T-helper 22 cell (primary cell): ENCODE data around the gene RRP12.
"Not testable (repeated sequence)": the region's sequence is repeated elsewhere in the genome, so short reads cannot be mapped to it uniquely, and the experiment has no call there.

Experiments used
- DNase-seq: peaks from one replicate; pipeline ENCODE4 v3.0.0-alpha.2; 2020; ENCODE audit warnings: low read depth

RRP12 gene

DNA sequence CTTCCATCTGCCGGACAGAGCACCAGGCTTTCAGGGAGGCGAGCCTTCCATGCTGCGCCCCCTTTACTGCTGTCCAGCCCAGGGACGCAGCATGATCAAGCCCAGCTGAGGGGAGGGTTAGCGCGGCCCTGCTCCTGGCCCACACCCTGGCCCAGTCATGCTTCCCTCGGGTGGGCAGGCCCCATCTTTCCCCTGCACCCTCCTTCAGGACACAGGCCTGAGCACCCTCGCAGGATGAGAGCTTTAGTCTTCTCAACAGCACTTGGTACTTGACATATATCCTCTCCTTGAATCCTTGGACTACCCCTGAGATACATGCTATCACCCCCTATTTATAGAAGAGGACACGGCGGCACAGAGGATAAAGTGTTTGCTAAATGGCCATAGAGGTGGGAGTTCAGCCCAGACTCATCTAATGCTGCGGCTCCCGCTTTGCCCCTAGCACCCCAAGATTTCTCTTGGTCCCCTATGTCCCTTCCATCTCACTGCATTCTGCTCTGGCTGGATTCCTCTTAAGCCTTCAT is 34.0 kb downstream of the RRP12 start:
- no peak for DNase-seq

GRCh38 chr10:97366572-97366971 is 34.6 kb downstream of the RRP12 start:
- no peak for DNase-seq

DNA sequence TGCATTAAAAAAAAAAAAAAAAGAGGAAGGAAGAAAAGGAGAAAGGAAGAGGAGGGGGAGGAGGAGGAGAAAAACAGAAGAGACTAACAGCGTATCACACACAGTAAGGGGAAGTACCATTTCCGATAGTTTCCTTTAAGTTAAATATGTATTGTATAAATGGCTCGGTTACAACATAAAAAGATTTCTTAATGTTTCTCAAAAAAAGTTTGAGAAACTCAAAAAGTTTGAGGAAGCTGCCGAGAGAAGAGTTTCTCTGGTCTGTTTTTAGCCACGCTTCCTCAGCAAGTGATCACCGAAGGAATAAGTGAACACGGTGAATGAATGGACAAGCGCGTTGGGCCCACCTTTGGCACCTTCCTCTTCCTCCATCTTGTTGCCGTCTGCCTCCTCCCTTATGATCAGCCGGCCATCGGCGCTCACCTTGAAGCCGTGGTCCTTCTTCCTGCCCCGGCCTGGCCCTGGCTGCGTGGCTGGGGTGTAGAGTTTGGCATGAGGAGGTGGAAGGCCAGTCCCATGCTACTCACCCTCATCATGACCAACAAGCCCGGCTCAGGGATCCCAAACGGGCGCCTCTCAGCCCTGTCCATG is 35.3 kb downstream of the RRP12 start:
- DNase-seq = no peak

GRCh38 chr10:97363071-97363470 is 38.1 kb downstream of the RRP12 start:
- DNase-seq = no peak

- DNase-seq = no peak
These were observed 38.7 kb downstream of the RRP12 start for GRCh38 chr10:97362310-97363033.

- DNase-seq = no peak
These were observed 39.6 kb downstream of the RRP12 start for GRCh38 chr10:97361537-97361901.

GRCh38 chr10:97360705-97361536 is 40.2 kb downstream of the RRP12 start:
- DNase-seq = no peak

GRCh38 chr10:97358781-97359180 is 42.4 kb downstream of the RRP12 start:
- DNase-seq = no peak

- no peak for DNase-seq
These were observed 42.8 kb downstream of the RRP12 start for GRCh38 chr10:97358349-97358748.

DNA sequence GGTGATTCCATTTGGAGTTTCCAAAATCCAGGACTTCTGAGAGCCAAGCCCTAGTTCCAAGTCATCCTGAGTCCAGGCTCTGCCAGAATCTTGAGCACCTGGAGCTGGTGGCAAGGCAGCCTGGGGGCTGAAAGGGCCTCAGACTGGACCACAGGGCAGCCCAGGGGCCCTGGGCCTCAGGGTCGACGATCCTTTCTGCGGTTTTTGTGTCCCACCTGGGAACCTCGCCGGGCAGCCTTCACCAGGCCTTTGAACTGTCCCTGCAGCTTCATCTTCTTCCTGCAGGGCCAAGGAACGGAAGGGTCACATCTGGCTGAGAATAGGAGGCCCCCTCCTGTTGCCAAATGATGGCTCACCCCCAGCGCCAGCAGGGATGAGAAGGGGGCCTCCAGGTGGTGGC is 44.2 kb downstream of the RRP12 start:
- DNase-seq = no peak

DNA sequence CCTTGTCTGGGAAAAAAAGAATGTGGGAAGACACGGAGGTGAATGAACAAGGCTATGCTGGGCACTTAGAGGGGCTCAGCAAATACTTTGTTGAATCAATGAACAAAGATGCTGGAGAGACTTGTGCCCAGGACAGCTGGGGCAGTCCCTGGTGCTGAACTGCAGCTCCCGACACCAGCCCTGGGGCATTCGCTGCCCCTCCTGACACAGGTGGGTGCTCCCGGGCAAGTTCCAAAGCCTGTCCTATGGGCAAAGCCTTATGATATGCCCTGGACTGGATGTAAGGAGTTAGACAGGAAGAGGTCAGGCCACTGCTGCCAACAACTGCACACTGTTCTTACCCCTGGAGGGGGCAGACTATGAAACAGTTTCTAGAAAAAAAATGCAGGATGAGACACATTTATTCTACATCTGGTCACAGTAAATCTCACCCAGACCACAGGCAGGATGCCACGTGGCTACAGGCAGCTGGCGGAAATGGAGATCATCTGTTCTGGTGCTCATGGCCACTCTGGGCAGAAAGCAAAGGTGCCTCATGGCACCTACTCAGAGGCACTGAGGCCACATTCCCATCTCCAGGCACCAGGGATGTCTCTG is 44.7 kb downstream of the RRP12 start:
- no peak for DNase-seq

DNA sequence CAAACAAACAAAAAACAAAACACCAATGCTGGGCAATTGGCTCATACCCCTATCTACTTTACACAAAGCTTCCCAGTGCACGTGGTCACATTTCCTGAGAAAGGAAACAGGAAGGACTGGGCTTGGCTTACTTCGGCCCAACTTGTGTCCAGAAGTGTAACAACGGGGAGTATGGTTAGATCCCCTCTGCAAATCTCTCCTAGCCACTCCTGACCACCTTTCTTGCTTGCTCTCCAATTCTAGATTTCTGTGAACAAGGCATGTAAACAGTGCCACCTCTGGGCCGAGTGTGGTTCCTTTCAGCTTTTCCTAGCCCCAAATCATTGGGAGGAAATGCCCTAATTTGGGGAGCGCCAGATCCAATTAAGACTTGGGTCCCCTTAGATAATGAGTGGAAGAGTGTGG is 45.6 kb downstream of the RRP12 start:
- no peak for DNase-seq

- DNase-seq = no peak
These were observed 47.2 kb downstream of the RRP12 start for GRCh38 chr10:97353945-97354344.

- DNase-seq = no peak
These were observed 51.2 kb downstream of the RRP12 start for GRCh38 chr10:97349752-97350513.

GRCh38 chr10:97347317-97347716 is 53.8 kb downstream of the RRP12 start:
- DNase-seq = no peak

GRCh38 chr10:97343664-97344063 is 57.5 kb downstream of the RRP12 start:
- DNase-seq = not testable (repeated sequence)

- DNase-seq = no peak
These were observed 59.7 kb downstream of the RRP12 start for GRCh38 chr10:97341416-97341815.

GRCh38 chr10:97338041-97338440 is 63.1 kb downstream of the RRP12 start:
- DNase-seq = no peak

- no peak for DNase-seq
These were observed 64.0 kb downstream of the RRP12 start for GRCh38 chr10:97336942-97337831.

GRCh38 chr10:97336446-97336845 is 64.7 kb downstream of the RRP12 start:
- DNase-seq = no peak

GRCh38 chr10:97336006-97336405 is 65.1 kb downstream of the RRP12 start:
- DNase-seq = no peak
